ENCODE results near the gene MORF4L1. TPM values are rescaled to one million over a fixed set of nuclear protein-coding genes. Genes with fewer than 3 reads are reported as not detected.

MORF4L1 gene
- total RNA-seq, 4 donors from 2014 or later: 118 to 178 (median 141) TPM

GRCh38 chr15:78913012-78913411 is 40.3 kb downstream of the MORF4L1 start:
- DNase-seq (ENCODE audit: low spot score in 2 of 2): peak in 1 of 2 donors; percentile 70
- H3K4me3 ChIP-seq (ENCODE audit: low read depth, poor library complexity, severe bottlenecking): no peak overlapping the region
- intact Hi-C loops (cut with DNase I; ENCODE audit: low total_unique reads): loop anchor here (5.0 kb wide), 1 partner anchor 269 kb away; no protein-coding TSS in a partner anchor
- WGBS, 2 donors: 87 to 92% methylated on average over 3 of the region's 3 CpGs
- TF ChIP-seq, protein P1, sequence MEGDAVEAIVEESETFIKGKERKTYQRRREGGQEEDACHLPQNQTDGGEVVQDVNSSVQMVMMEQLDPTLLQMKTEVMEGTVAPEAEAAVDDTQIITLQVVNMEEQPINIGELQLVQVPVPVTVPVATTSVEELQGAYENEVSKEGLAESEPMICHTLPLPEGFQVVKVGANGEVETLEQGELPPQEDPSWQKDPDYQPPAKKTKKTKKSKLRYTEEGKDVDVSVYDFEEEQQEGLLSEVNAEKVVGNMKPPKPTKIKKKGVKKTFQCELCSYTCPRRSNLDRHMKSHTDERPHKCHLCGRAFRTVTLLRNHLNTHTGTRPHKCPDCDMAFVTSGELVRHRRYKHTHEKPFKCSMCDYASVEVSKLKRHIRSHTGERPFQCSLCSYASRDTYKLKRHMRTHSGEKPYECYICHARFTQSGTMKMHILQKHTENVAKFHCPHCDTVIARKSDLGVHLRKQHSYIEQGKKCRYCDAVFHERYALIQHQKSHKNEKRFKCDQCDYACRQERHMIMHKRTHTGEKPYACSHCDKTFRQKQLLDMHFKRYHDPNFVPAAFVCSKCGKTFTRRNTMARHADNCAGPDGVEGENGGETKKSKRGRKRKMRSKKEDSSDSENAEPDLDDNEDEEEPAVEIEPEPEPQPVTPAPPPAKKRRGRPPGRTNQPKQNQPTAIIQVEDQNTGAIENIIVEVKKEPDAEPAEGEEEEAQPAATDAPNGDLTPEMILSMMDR (IDR thresholded peaks at IDR 0.05): no peak
- no peak for TF ChIP-seq POLR2A (IDR thresholded peaks at IDR 0.05)

DNA sequence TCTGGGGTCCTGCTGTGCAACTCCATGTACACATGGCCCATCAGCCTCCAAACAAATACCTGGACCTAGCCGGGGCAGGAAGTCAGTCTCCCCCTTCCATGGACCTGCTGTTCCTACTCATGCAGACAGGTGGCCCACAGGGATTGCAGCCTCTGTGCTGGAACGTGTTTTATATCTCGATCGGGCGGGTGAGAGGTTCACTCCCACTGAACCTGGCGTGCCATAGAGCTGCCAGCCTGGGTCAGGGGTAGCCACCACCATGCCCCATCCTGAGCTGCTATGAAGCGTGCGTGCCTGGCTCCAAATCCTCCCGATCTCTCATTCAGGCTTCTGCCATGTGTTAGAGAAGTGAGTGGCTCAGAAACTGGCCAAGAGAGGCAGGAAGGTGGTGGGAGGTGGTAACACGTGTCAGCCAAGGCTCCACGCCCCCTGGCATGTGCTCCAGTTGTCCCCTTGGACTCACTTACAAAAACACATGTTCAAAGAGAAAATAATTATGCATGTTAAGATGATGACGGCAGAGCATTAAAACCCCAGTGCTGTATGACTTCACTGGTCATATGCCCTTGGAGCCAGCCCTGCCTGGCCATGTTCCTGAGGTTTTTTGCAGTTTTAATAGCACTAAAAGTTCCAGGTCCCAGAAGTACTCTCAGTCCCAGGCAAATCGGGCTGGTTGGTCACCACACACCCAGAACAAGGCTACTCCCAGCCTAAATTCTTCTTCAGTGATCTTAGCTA is 41.5 kb downstream of the MORF4L1 start:
- TF ChIP-seq, protein P1 (IDR thresholded peaks at IDR 0.05): no peak
- intact Hi-C loops (cut with DNase I; ENCODE audit: low total_unique reads): loop anchor here (5.0 kb wide), 1 partner anchor 268 kb away; no protein-coding TSS in a partner anchor
- 57 to 66% methylated on average over 10 to 13 of the region's 13 CpGs for WGBS, 2 donors
- peak; percentile 68 to 92 for DNase-seq (ENCODE audit: low spot score in 2 of 2)
- H3K4me3 ChIP-seq (ENCODE audit: low read depth, poor library complexity, severe bottlenecking): no peak overlapping the region

- TF ChIP-seq POLR2A (IDR thresholded peaks at IDR 0.05): no peak
- TF ChIP-seq, protein P1 (IDR thresholded peaks at IDR 0.05): no peak
- DNase-seq (ENCODE audit: low spot score in 2 of 2): peak; percentile 74 to 90
- intact Hi-C loops (cut with DNase I; ENCODE audit: low total_unique reads): no loop called here
- 27 to 47% methylated on average over 12 of the region's 12 CpGs for WGBS, 2 donors
- no peak overlapping the region for H3K4me3 ChIP-seq (ENCODE audit: low read depth, poor library complexity, severe bottlenecking)
Measured at GRCh38 chr15:78915341-78916087, 42.8 kb downstream of the MORF4L1 start.

GRCh38 chr15:78916088-78916487 is 43.4 kb downstream of the MORF4L1 start:
- no peak overlapping the region for H3K4me3 ChIP-seq (ENCODE audit: low read depth, poor library complexity, severe bottlenecking)
- WGBS, 2 donors: 50 to 52% methylated on average over 4 of the region's 4 CpGs
- no peak for DNase-seq (ENCODE audit: low spot score in 2 of 2)
- TF ChIP-seq POLR2A (IDR thresholded peaks at IDR 0.05): no peak
- TF ChIP-seq, protein P1 (IDR thresholded peaks at IDR 0.05): no peak
- intact Hi-C loops (cut with DNase I; ENCODE audit: low total_unique reads): no loop called here

DNA sequence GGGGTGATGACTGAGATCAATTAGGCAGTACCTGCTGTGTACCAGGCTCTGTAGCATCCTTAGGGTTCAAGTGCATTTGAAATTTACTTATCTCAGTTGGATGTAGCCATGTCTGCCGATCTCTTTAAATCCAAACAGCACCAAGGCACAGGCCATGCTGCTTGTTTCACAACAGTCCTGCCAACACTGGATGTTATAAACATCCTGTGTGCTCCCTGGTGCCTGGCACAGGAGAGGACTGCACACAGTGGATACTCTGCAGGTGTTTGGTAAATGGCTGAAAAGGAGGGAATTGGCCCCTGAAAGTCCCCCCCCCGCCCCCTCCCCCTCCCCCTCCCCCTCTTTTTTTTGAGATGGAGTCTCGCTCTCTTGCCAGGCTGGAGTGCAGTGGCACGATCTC is 45.2 kb downstream of the MORF4L1 start:
- intact Hi-C loops (cut with DNase I; ENCODE audit: low total_unique reads): no loop called here
- WGBS, 2 donors: 82 to 84% methylated on average over 4 of the region's 4 CpGs
- H3K4me3 ChIP-seq (ENCODE audit: low read depth, poor library complexity, severe bottlenecking): no peak overlapping the region

More for the DNA sequence above, 45.2 kb downstream of the MORF4L1 start:
- TF ChIP-seq, protein P1 (IDR thresholded peaks at IDR 0.05): no peak
- no peak for TF ChIP-seq POLR2A (IDR thresholded peaks at IDR 0.05)
- DNase-seq (ENCODE audit: low spot score in 2 of 2): no peak
